HG03378 (cell line): ENCODE results near the gene GATAD1.
A peak's percentile ranks its signal among the peaks of the same experiment; 100 is the strongest.
"Not testable (repeated sequence)": the region's sequence is repeated elsewhere in the genome, so short reads cannot be mapped to it uniquely, and the experiment has no call there.

Experiments used
- ATAC-seq: cut with Tn5 transposase; IDR thresholded peaks from one replicate; pipeline ENCODE4 v1.9.1; 2021; ENCODE audit warnings: mild to moderate bottlenecking, moderate library complexity; ENCODE audit not compliant: unreplicated experiment

The GATAD1 gene, protein sequence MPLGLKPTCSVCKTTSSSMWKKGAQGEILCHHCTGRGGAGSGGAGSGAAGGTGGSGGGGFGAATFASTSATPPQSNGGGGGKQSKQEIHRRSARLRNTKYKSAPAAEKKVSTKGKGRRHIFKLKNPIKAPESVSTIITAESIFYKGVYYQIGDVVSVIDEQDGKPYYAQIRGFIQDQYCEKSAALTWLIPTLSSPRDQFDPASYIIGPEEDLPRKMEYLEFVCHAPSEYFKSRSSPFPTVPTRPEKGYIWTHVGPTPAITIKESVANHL

DNA sequence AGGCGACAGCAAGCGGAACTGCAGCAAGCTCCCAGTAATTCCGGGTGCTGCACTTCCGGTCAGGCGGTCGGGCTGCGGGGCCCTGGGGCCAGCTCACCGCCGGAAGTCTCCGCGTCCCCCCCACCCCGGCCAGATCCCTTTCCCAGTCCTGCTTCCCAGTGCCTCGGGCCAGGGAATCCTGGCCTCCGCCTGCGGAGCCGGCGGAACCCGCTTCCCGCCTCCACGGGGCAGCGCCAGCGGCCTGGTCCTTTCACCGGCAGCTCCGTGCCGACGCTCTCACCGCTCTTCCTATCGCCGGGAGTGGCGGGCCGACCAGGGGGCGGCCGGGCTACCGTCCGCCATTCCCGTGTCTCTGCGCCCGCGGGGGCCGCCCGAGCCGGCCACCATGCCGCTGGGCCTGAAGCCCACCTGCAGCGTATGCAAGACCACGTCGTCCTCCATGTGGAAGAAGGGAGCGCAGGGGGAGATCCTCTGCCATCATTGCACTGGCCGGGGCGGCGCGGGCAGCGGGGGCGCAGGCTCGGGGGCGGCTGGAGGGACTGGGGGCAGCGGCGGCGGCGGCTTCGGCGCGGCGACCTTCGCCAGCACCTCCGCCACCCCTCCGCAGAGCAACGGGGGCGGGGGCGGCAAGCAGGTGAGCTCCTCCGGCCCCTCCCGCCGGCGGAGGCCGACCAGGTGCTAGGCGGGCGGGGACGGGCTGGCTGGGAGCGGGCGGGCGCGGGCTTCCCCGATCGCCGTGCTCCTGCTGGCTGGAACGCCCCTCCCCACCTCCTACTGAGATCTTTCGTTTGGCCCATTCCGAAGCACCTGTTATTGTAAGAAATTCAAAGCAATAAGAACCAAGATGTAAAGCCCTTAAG is at the start of gene GATAD1:
GATAD1 (plus strand) TSS at position 138 of the 860 bp plus-strand sequence; CDS start at position 386, 248 bp downstream.
- peak; percentile 89 for ATAC-seq

DNA sequence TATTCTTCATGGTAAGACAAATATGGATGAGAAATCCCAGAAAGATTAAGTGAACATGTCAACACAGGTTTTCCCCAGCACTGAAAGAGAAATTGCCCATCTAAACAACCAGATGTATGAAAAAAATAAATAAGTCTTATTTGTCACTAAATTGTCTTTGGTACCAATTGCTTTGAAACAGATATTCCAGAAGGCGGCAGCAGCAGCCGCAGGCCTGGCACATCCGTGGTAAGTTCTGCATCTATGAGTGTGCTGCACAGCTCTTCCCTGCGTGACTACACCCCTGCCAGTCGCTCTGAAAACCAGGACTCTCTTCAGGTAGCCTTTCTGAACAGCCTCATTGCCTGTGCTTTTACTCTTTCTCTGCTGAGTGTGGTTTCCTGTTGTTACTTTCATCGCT is 49.7 kb upstream of the GATAD1 start:
- ATAC-seq: no peak

DNA sequence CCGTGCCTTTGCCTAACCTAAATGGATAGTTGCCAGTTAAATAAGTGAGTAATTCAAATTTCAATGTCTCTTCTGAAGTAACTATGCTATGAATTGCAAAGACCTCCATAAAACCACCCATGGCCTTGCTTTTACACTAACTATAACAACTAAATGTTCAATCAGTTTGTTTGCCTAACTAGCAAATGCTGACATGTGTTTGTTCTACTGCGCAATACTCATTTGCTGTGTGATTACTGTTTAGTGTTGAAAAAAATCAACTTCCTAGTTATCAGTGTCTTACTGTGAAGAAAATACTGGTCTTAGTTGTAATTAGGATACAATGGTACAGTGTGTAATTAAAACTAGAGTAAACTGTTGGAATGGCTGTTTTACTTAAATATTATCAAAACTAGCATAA is 47.3 kb upstream of the GATAD1 start:
- no peak for ATAC-seq

DNA sequence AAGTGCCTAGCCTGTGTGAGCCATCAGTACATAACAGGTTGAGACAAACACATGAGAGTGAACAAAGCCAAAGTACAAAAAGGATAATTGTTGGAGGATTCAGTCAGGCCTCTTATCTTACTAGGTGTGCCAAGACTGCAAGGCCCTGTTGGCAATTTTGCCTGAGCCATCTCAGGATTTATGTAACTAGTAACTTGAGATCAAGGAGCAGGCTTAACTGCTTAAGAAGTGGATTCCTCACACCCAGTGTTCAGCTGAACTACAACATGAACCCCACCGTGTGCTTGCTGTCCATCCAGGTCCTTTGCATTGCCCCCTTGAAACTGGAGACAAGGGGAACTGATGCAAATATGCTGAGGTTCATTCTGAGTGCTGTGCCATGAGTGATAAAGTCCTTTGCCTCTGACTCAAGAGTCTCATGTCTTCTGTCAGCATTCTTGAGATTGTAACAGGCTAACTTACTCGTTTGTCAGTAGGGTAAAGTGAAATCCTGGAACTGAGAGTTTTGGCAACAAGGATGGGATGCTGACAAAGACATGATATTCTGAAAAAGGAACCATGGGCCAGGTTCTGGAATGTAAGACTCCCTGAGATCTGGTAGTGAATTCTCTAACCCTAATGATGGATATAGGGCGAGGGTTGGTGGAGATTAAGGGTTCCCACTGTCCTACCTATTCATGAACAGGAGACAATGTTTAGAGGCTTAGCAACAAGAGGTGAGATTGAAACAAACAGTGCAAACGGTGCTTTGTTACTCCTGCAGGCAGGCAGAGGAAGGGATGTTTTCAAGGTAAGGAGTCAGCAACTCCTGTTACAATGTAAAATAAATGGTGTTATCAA is 44.1 kb upstream of the GATAD1 start:
- no peak for ATAC-seq

DNA sequence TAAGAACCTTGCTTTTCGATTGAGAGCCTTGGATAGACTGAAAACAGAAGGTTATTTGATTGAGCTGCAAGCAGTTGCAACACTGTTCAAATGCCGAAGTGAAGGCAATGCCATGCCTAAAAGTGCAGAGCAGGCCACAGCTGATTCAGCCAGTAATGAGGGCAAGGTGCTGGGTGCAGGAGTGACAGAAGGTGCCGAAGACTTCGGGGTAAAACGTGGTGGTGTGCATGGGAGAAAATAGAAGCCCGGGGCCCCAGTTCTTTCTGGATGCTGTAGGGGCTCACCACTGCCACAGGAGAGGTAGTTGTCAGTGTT is 43.6 kb upstream of the GATAD1 start:
- no peak for ATAC-seq

DNA sequence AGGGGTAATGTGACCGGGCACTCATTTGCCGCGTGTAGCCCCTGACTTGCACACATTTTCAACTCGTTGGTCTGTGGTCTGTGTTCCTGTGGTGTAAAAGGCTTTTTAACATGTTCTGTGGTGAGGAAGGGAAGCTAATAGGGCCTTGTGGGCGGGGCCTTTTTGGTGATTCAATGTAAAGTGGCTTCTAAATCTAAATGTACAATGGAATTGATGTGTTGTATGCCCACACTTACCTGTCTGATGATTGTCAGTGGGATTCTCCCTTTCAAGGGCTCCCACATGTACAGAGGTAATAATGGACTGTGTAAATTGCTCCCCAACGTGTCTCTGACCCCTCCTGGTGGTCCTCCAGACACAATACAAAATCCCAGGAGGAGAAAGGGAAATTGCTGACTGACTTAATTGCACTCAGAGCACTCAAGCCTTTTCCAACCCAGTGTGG is 43.1 kb upstream of the GATAD1 start:
- no peak for ATAC-seq

DNA sequence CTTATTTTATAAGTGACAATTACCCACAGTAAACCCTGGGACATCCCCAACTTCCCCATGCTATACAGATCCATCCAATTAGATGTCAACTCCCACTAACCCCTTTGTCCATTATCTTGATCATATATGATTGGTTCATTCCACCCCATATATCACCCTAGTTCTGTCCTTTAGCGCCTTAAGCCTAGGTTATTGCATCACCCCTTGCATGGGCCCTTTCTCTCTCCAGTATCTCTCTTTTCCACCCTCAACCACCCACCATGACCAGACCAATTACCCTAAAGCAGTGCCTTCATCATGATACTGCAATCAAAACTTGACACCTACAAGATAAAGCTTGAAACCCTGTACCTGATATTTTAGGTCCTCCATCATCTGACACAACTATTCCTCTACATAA is 37.9 kb upstream of the GATAD1 start:
- ATAC-seq: no peak

DNA sequence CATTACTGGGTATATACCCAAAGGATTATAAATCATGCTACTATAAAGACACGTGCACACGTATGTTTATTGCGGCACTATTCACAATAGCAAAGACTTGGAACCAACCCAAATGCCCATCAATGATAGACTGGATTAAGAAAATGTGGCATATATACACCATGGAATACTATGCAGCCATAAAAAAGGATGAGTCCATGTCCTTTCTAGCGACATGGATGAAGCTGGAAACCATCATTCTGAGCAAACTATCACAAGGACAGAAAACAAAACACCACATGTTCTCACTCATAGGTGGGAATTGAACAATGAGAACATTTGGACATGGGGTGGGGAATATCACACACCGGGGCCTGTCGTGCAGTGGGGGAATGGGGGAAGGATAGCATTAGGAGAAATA is 37.1 kb upstream of the GATAD1 start:
- not testable (repeated sequence) for ATAC-seq

DNA sequence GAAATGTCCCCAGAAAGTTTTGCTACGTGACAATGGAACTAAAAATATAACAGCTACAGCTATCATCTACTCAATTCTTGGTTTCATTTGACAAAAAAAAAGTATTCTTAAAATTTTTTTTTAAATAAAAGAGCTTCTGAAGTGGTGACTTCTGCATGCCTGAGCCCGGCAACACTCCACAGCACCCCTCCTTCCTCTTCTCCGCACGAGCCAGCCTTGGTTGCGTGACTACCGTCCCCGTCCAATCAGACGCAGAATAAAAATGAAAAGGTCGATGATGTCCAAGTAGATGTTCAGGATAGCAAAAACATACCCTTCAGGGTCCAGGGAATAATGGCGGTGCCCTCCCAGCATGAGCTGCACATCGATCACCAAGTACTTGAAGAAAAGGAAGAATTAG is 34.5 kb upstream of the GATAD1 start:
- ATAC-seq: no peak

DNA sequence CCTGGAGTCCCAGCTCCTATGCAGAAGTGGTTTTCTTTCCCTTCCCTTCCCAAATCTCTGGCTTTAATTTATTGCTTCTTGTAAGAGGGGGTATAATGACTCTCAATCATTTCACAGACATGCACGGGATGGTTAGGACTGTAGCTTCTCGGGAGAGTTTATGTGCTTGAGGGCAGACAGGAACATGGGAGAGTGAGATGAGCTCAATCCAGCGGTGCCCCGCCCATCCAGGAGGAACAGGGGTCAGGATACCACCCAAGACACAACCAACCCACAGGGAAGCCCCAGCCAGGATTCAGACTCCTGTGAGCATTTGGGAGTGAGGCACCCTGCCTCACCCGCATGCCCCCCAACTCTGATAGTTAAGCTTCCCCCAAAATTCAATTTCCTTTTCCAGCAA is 33.7 kb upstream of the GATAD1 start:
- no peak for ATAC-seq

DNA sequence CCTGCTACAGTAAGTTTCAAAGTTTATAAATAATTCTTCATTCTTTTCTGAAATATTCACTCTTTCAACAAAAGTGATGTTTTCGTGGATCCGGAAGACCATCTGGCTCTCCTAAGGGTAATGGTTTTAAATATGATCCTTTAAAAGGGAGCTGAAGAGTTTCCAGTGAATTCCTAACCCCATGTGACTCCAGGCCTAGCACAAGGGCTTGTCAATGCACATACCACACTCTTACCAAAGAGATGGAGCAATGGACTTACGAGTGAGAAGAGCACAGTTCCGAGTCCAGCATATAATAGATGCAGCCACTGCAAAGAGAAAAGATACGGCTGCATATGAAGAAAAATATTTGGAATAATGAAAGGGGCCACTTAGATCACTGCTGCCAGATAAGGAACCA is 32.1 kb upstream of the GATAD1 start:
- no peak for ATAC-seq

DNA sequence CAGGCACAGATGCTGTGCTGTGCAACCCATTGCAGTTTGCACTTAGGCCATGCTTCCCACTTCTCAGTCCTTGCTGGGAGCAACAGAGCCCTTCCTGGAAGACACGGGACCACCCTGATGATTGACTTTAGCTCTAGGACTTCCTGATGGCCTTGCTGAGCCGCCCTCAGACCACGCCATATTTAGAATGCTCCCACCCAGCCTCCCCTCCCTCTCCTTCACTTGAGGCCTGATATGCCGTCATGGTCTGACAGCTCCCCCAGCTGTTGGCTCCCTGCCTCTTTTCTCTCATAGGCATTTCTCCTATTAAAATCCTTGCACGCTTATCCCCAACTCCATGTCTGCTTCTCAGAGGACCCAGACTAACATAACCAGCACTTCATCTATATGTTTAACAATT is 29.4 kb upstream of the GATAD1 start:
- no peak for ATAC-seq

DNA sequence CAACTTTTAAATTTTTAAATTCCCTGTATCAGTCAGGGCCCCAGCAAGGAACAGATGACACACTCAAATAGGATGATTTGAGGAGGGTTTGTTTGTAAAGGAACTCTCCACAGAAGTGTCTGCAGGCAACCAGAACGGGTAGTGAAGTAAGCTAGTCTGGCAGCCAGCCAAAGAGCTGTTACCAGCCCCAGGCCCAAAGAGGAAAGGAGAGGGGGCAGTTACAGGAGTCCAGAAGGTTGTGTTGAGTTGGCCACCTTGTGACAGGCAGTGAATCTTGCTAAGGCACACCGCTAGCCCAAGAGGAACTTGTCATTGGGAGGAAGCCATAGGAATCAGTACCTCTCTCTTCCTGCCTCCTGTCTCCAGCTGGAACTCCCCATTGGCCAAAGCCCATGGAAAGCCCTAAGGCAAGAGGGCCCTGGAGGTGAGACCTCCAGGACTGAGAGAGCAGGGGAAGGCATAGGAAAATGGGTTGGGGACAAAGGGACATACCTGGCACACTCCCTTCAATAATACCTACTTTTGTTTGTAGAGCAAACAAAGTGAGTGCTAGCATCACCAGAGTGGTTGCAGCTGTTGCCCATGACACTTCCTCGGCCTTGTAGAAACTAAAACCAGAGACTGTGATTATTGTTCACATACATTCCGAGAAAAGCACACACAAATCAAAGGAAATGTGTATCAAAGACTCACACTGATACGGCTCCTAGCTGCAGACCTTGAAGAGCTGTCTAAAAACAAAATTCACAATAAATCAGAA is 25.4 kb upstream of the GATAD1 start:
- no peak for ATAC-seq

DNA sequence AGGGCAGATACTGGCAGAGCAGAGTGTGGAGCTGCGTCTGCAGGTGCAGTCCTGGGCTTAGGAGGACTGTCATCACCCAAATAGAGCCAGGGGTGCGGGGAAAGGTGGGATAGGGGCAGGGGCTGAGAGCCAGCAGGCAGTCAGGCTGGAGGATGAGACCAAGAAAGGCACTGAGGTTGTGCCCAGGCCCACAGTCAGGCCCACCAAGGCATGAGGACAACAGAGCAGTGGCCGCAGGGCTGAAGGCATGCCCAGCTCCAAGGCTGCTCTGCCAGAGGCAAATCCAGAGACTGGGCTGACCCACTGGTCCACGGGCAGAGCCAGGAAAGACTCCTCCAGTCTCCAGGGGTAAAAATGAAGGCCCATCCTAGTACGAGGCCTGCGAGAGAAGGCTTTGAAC is 24.4 kb upstream of the GATAD1 start:
- ATAC-seq: no peak

DNA sequence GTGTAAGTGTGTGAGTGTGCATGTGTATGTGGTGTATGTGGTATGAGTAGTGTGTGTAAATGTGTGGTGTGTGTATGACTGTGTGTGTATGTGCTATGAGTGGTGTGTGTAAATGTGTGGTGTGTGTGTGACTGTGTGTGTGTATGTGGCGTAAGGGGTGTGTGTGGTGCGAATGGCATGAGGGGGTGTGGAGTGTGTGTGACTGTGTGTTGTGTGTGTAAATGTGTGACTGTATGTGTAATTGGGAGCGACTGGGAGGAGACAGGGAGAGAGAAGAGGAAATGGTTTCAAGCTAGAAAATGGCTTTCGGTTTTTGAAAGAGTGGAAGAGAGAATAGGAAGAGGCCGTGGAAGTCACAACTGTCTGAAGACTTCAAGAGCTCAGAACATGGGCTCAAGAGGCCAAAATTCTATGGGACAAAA is 23.6 kb upstream of the GATAD1 start:
- no peak for ATAC-seq

DNA sequence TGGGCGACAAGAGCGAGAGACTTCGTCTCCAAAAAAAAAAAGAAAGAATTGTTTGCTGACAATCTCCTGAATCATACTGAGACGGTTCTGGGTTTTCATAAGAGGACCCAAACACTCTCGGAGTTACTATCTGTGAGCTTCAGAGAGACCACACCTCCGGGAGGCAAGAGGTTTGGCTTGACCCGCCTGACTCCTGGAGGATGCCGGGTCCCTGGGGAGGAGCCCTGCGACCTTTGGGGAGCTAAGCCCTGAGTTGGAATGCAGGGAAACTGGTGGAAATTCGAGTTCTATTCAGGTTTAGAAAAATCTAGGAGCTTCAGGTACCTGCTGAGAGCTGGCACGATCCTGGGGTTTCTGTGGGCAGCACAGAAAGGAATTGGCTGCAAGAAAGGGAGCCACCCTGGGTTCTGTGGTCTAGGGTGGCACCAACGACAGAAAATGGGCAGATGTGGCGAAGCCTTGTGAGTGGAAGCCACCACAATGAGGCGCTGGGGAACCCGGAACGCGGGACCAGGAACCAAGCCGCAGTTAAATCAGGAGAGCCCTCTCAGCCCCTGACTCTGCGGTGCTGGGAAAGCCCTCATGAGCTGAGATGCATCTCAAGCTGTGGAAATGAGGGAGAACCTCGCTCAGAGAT is 21.9 kb upstream of the GATAD1 start:
- no peak for ATAC-seq

DNA sequence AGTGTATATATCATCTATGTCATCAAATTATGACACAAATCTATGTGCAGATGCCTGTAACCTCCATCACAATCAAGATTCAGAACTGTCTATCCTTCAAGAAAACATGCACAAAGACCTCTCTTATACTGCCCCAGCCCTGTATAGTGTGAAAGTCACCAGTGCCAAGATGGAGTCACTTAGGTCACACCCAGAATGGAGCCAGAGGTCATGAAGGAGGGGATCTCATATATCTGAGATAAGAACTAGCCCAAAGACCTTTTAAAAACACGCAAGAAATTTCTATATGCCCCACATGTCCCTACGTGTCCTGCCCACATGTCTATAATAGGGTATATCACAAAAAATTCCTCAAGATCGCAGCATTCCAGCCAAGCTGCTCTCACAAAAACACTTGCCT is 20.1 kb upstream of the GATAD1 start:
- no peak for ATAC-seq

DNA sequence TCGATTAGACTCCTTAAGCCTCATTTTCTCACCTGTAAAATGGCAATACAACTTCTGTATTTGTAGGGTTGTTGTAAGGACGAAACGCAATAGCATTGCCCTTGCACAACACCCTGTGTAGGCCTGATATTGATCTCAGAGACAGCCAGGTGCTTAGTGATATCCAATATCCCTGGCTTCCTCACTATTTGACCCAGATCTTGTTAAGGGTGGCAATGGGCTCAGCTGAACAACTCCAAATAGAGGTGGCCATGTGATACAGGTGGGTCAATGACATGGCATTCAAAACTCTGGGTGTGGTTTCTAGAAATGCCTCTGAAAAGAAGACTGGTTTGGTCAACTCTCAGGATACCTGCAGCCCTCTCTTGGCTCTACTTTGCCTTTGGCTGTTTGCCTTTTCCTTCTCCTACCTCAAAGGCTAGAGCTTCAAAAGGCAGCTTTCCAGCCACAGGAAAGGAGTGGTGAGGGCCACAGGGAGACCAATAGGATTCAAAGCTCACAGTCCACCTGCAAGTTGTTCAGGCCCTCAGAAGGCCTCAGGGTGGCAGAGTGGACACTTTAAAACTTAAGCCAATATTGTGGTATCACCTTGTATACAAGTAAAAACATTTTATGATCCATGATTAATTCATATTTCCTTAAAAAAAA is 14.9 kb upstream of the GATAD1 start:
- no peak for ATAC-seq

DNA sequence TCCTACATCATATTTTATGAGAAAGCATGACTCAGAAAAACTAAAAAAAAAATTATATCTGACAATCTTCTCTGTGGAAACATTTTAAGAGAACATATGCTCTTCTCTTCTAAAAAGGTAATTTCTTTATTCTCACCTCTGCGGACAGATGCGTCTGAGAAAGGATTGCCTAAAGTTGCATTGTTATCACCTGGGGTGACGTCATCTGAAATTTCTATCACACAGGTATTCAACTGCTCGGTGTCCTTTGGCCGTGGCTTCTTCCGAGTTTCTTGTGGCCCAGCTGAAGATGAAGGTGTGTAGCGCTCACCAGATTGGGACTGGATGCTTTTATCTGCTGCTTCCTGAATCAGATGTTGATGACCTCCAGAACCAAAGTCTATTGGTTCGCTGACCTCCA is 14.3 kb upstream of the GATAD1 start:
- ATAC-seq: no peak

DNA sequence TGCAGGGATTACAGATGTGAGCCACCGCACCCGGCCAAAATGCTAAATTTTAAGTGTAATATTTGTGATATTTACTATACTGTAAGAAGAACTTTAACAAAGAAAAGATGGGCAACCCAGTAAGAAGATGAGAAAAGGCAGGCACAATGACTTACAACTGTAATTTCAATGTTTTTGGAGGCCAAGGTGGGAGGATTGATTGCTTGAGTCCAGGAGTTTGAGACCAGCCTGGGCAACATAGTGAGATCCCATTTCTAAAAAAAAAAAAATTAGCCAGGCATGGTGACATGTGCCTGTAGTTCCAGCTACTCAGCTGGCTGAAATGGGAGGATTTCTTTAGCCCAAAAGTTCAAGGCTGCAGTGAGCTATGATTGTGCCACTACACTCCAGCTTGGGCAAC is 11.7 kb upstream of the GATAD1 start:
- no peak for ATAC-seq
